K562 (cell line): Measurements from ENCODE around the gene IL10.

Experiments used
- CHD2 ChIP-seq: IDR thresholded peaks from 2 replicates; pipeline ENCODE4 v1.6.1; 2011; ENCODE audit warnings: low read depth, low read length
- CTCF ChIP-seq, 3 experiments: IDR thresholded peaks in 2 of 3; conservative IDR thresholded peaks in 1 of 3; 2 replicates each; pipeline ENCODE4 v1.5.1; 2011 to 2012; ENCODE audit warnings: low read length in 3 of 3, mild to moderate bottlenecking in 3 of 3, control low read depth in 2 of 3, improper control_type of control experiment in 1 of 3, inconsistent platforms in 1 of 3, low read depth in 1 of 3, mixed read lengths in 1 of 3, moderate library complexity in 1 of 3; ENCODE audit not compliant: insufficient read depth in 2 of 3
- ELK1 ChIP-seq: sonication (generic); formaldehyde crosslinking; IDR thresholded peaks from 2 replicates; pipeline ENCODE4 v1.8.1; 2022; ENCODE audit warnings: missing genetic modification reagents
- MXD1 ChIP-seq: fragments of 250-450 bp; sonication (Bioruptor Pico); IDR thresholded peaks from 2 replicates; pipeline ENCODE4 v1.8.0; 2021; ENCODE audit warnings: borderline replicate concordance, mild to moderate bottlenecking, moderate library complexity; ENCODE audit not compliant: poor library complexity, severe bottlenecking

GRCh38 chr1:206729050-206729449 is 43.2 kb downstream of the IL10 start:
- TF ChIP-seq CTCF (IDR thresholded peaks at IDR 0.05 in 2 of 3, conservative IDR thresholded peaks at IDR 0.05 in 1 of 3; ENCODE audit: insufficient read depth in 2 of 3, low read depth in 1 of 3, low read length in 3 of 3) = no peak
- no peak for TF ChIP-seq ELK1 (CRISPR knock-in tag)
- TF ChIP-seq CHD2 = no peak
- no peak for TF ChIP-seq MXD1
